ENCODE results near the gene UBE2G2. TPM values are rescaled to one million over a fixed set of nuclear protein-coding genes. Genes with fewer than 3 reads are reported as not detected.

The UBE2G2 gene
- total RNA-seq, 3 donors from 2014 or later, result 84.8 to 128 (median 99.2) TPM

DNA sequence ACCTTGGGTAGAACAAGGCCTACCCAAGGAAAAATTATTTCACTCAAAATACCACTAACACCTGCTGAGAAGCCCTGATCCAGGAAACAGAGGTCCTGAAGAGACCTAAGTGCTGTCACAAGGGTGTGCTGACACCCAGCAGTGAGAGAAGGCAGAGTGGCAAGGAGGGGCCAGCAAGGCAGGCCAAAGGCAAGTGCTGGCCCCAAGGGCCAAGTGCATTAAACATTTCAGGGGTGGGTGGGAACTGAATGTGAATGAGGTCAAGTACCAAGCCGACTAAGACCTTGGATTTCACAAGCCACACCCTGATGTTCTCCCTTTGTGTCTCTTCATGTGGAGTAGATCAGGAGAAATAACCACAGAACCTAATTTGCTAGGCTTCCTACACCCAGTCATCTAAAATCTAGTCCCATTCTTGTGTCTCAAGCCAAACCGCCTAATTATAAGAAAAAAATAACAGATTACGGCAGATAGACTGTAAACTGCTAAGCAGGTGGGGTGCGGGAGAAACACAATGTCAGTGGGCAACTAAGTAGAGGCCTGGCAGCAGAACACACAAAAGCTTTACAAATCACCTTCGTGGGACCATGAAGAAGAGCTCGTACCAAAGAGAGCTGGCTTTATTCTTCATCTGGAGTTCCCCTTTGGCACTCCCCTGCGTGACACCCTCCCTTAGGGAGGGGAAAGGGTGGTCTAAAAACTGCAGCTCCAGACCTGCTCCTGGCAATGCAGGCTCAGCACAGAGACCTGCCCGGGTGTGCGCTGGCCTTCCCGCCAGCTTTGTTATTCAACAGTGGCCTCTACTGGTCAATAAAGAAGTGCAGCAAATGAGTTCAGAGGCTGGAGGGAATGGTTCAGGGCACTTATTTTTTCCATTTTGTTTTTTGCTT, 8.7 kb downstream of the UBE2G2 start:
- Histone ChIP-seq H3K9me3 (no peaks in the 10 kb centered on the region), H3K4me1 (peaks cover 0 to 4% of the 10 kb centered on the region in 2 donors), H3K4me3 (no peak overlapping the region), H3K27me3 (no peaks in the 10 kb centered on the region), H3K36me3 (no peaks in the 10 kb centered on the region), H3K27ac (no peak overlapping the region)
- DNase-seq (ENCODE audit: low spot score in 2 of 2), result peak in 1 of 2 donors; percentile 35
- intact Hi-C loops (cut with DNase I; ENCODE audit: low total_unique reads), result no loop called here
- TF ChIP-seq POLR2AphosphoS5 (IDR thresholded peaks at IDR 0.05), result no peak
- TF ChIP-seq CTCF (IDR thresholded peaks at IDR 0.05), result peak; percentile 38 to 75 (median 73)
- no peak for TF ChIP-seq POLR2A (IDR thresholded peaks at IDR 0.05)

DNA sequence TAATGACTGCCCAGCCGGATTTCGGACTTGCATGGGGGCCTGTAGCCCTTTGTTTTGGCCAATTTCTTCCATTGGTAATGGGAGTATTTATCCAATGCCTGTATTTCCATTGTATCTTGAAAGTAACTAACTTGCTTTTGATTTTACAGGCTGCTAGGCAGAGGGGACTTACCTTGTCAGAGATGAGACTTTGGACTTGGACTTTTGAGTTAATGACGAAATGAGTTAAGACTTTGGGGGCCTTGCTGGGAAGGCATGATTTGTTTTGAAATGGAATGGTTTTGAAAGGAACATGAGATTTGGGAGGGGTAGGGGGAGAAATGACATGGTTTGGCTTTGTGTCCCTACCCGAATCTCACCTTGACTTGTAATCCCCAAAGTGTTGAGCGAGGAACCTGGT, 9.6 kb downstream of the UBE2G2 start:
- Histone ChIP-seq H3K27ac (no peak overlapping the region), H3K9me3 (no peaks in the 10 kb centered on the region), H3K27me3 (no peaks in the 10 kb centered on the region), H3K36me3 (no peaks in the 10 kb centered on the region), H3K4me3 (no peak overlapping the region), H3K4me1 (peaks cover 0 to 4% of the 10 kb centered on the region in 2 donors)
- TF ChIP-seq POLR2AphosphoS5 (IDR thresholded peaks at IDR 0.05) (no peak), CTCF (IDR thresholded peaks at IDR 0.05) (no peak), POLR2A (IDR thresholded peaks at IDR 0.05) (no peak)
- DNase-seq (ENCODE audit: low spot score in 2 of 2), result no peak
- intact Hi-C loops (cut with DNase I; ENCODE audit: low total_unique reads), result no loop called here

GRCh38 chr21:44791246-44791645, 10.4 kb downstream of the UBE2G2 start:
- H3K9me3 ChIP-seq, result no peaks in the 10 kb centered on the region
- H3K27ac ChIP-seq, result no peak overlapping the region
- peaks cover 0 to 4% of the 10 kb centered on the region in 2 donors for H3K4me1 ChIP-seq
- TF ChIP-seq CTCF (IDR thresholded peaks at IDR 0.05) (no peak), POLR2AphosphoS5 (IDR thresholded peaks at IDR 0.05) (no peak), POLR2A (IDR thresholded peaks at IDR 0.05) (no peak)
- DNase-seq (ENCODE audit: low spot score in 2 of 2), result no peak
- intact Hi-C loops (cut with DNase I; ENCODE audit: low total_unique reads), result no loop called here
- no peak overlapping the region for H3K4me3 ChIP-seq
- H3K36me3 ChIP-seq, result no peaks in the 10 kb centered on the region
- no peaks in the 10 kb centered on the region for H3K27me3 ChIP-seq

DNA sequence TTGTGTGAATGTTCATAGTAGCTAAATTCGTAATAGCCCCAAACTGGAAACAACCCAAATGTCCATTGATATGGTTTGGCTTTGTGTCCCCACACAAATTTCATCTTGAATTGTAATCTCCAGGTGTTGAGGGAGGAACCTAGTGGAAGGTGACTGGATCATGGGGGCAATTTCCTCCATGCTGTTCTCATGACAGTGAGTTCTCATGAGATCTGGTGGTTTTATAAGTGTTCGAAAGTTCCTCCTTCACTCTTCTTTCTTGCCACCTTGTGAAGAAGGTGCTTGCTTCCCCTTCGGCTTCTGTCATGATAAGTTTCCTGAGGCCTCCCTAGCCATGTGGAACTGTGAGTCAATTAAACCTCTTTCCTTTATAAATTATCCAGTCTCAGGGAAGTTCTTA, 11.3 kb downstream of the UBE2G2 start:
- DNase-seq (ENCODE audit: low spot score in 2 of 2), result no peak
- Histone ChIP-seq H3K9me3 (no peaks in the 10 kb centered on the region), H3K4me3 (no peak overlapping the region), H3K27me3 (no peaks in the 10 kb centered on the region), H3K4me1 (peaks cover 0 to 4% of the 10 kb centered on the region in 2 donors), H3K36me3 (no peaks in the 10 kb centered on the region), H3K27ac (no peak overlapping the region)
- no peak for TF ChIP-seq POLR2AphosphoS5 (IDR thresholded peaks at IDR 0.05)
- TF ChIP-seq CTCF (IDR thresholded peaks at IDR 0.05), result no peak
- no peak for TF ChIP-seq POLR2A (IDR thresholded peaks at IDR 0.05)
- intact Hi-C loops (cut with DNase I; ENCODE audit: low total_unique reads), result no loop called here

DNA sequence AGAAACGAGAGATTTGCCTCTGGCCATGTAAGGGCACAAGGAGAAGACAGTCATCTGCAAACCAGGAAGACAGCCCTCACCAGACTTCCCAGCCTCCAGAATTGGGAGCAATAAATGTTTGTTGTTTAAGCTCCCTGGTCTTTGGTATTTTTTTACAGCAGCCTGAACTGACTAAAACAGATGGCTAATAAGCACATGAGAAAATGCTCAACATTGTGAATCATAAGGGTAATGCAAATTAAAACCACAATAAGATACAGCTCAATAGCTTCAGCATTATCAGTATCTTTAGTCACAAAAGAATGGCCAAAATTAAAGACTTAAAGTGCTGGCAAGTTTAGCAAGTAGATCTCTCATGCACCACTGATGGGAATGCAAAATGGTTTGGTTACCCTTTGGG, 11.7 kb downstream of the UBE2G2 start:
- Histone ChIP-seq H3K27ac (no peak overlapping the region), H3K9me3 (no peaks in the 10 kb centered on the region), H3K4me3 (no peak overlapping the region), H3K36me3 (no peaks in the 10 kb centered on the region), H3K27me3 (no peaks in the 10 kb centered on the region), H3K4me1 (peaks cover 0 to 4% of the 10 kb centered on the region in 2 donors)
- DNase-seq (ENCODE audit: low spot score in 2 of 2), result no peak
- intact Hi-C loops (cut with DNase I; ENCODE audit: low total_unique reads), result no loop called here
- TF ChIP-seq POLR2A (IDR thresholded peaks at IDR 0.05), result no peak
- TF ChIP-seq CTCF (IDR thresholded peaks at IDR 0.05), result no peak
- TF ChIP-seq POLR2AphosphoS5 (IDR thresholded peaks at IDR 0.05), result no peak

Data from breast epithelium (tissue), 4 donors.